Pancreas (tissue), 10 donors: ENCODE data around the gene SELENON. TPM values are rescaled to one million over a fixed set of nuclear protein-coding genes. Genes with fewer than 3 reads are reported as not detected.

Source experiments
- ATAC-seq, 4 donors: fragments of 200-7000 bp; cut with Tn5 transposase; one replicate each; pipeline versions ENCODE4 v1.8.0 to v1.9.1; 2020; ENCODE audit warnings: mild to moderate bottlenecking in 4 of 4, moderate library complexity in 4 of 4
- DNase-seq, 6 donors: peaks; one replicate each; pipeline ENCODE4 v3.0.0-alpha.2; 2020
- FAIRE-seq: peaks from 2 replicates; lab custom pipeline; 2012; peaks lifted over from hg19 to GRCh38; lab: Jason Lieb, UNC
- H3K27ac ChIP-seq, 4 donors: fragments of 200-600 bp; sonication (generic); 1 replicate in 3 of 4; 2 replicates in 1 of 4; pipeline versions ENCODE4 v1.5.0 to v1.8.0; 2020
- H3K27me3 ChIP-seq, 4 donors: fragments of 200-600 bp; one replicate each; pipeline ENCODE4 v1.8.0; 2021
- H3K36me3 ChIP-seq, 3 donors: fragments of 200-600 bp; sonication (generic) in 1 of 3; one replicate each; pipeline versions ENCODE4 v1.5.0 to v1.8.0; 2020 to 2021
- H3K4me1 ChIP-seq, 3 donors: fragments of 200-600 bp; one replicate each; pipeline ENCODE4 v1.8.0; 2021
- H3K4me3 ChIP-seq, 4 donors: fragments of 200-600 bp; sonication (generic) in 2 of 4; one replicate each; pipeline versions ENCODE4 v1.5.0 to v1.8.0; 2020 to 2021
- H3K9me3 ChIP-seq, 4 donors: fragments of 200-600 bp; one replicate each; pipeline ENCODE4 v1.8.0; 2021
- CTCF ChIP-seq, 4 donors: fragments of 200-600 bp; sonication (generic) in 3 of 4; IDR thresholded peaks; one replicate each; pipeline versions ENCODE4 v1.5.0 to v1.8.0; 2021; ENCODE audit warnings: antibody characterized with exemption in 4 of 4
- WGBS, 2 donors: extraction: QIAGEN DNeasy Blood & Tissue Kit; methylation state at CpG; one replicate each; pipeline ENCODE4 v1.1.7; 2013; 5-methylcytosine and 5-hydroxymethylcytosine counted together
- intact Hi-C, 3 donors: fragments of 100-400 bp; cut with DNase I; formaldehyde crosslinking; loops; one replicate each; pipeline versions ENCODE4 v1.11.1 to v1.14.2; 2022
- polyA plus RNA-seq, 2 donors: library from polyadenylated mRNA; stranded (reverse); fragments of 200-250 nt; gene quantifications; one replicate each; pipeline ENCODE4 v1.2.3, GENCODE V29; 2013
- total RNA-seq, 6 donors: library from RNA; stranded (reverse); fragmentation: NEBNext Ultra II Directional in 4 of 6; extraction: Animal tissue kit (Norgen Biotek cat#: 25700) in 4 of 6; gene quantifications; one replicate each; pipeline versions ENCODE4 v1.2.1 to v1.2.4, GENCODE V29; 2021 to 2023
- donor health status: healthy with polysubstance abuse.
- donor health status: DM: no; HTN: no; CAD: no; lungs with moderate emphysema.
- donor health status: DM: no; HTN: no; CAD: no.
- donor health status: control.
- donor health status: control.
- donor health status: Bipolar disorder and iron deficiency.
- donor health status: DM: yes; HTN: yes; CAD: no.
- donor health status: DM: no; HTN: no; CAD: no.
- donor health status: DM: no; HTN: no; CAD: no.
- donor health status: DM: yes; HTN: yes; CAD: no.

Gene SELENON
- total and polyA plus RNA-seq, 8 donors = 27.8 to 48.3 (median 37.9) TPM

- peak overlapping the region; percentile 91 to 95 (median 92) for H3K27ac ChIP-seq
- intact Hi-C loops = no loop called here
- FAIRE-seq (no peak), DNase-seq (peak in 3 of 6 donors; percentile 53 to 84 (median 59)), ATAC-seq (peak; percentile 32 to 65 (median 50))
- no peaks in the 10 kb centered on the region for H3K9me3 ChIP-seq
- peaks cover 16 to 19% (median 18%) of the 10 kb centered on the region in 3 donors for H3K4me1 ChIP-seq
- H3K27me3 ChIP-seq = no peaks in the 10 kb centered on the region
- peaks cover 0 to 2% (median 0%) of the 10 kb centered on the region in 3 donors for H3K36me3 ChIP-seq
- peak overlapping the region; percentile 74 to 97 (median 86) for H3K4me3 ChIP-seq
- no peak for TF ChIP-seq CTCF (IDR thresholded peaks at IDR 0.05)
- 1% methylated on average over 66 to 67 of the region's 67 CpGs for WGBS, 2 donors
Observed at GRCh38 chr1:25820247-25821111, 20.5 kb downstream of the SELENON start.

- H3K9me3 ChIP-seq = no peaks in the 10 kb centered on the region
- intact Hi-C loops = no loop called here
- H3K4me1 ChIP-seq = peaks cover 16 to 19% (median 18%) of the 10 kb centered on the region in 3 donors
- 20 to 33% methylated on average over 10 of the region's 10 CpGs for WGBS, 2 donors
- DNase-seq = no peak
- ATAC-seq = no peak
- H3K4me3 ChIP-seq = peak overlapping the region; percentile 74 to 97 (median 86)
- TF ChIP-seq CTCF (IDR thresholded peaks at IDR 0.05) = no peak
- H3K36me3 ChIP-seq = no peaks in the 10 kb centered on the region
- no peak for FAIRE-seq
- H3K27me3 ChIP-seq = no peaks in the 10 kb centered on the region
- H3K27ac ChIP-seq = peak overlapping the region in 2 of 4 donors; percentile 94 to 95
Observed at GRCh38 chr1:25821112-25821476, 21.1 kb downstream of the SELENON start.

- Histone ChIP-seq H3K9me3 (no peaks in the 10 kb centered on the region), H3K4me1 (peaks cover 16 to 19% (median 18%) of the 10 kb centered on the region in 3 donors), H3K36me3 (peaks cover 2 to 3% (median 3%) of the 10 kb centered on the region in 3 donors), H3K27ac (peak overlapping the region in 1 of 4 donors; percentile 95), H3K4me3 (peak overlapping the region in 2 of 4 donors; percentile 74 to 97), H3K27me3 (no peaks in the 10 kb centered on the region)
- DNase-seq = peak in 2 of 6 donors; percentile 56 to 68
- FAIRE-seq = no peak
- ATAC-seq = peak; percentile 5 to 22 (median 14)
- WGBS, 2 donors = 28% methylated on average over 5 of the region's 5 CpGs
- no peak for TF ChIP-seq CTCF (IDR thresholded peaks at IDR 0.05)
- intact Hi-C loops = no loop called here
Observed at GRCh38 chr1:25821630-25822091, 21.7 kb downstream of the SELENON start.

- Histone ChIP-seq H3K4me1 (peaks cover 11 to 17% (median 16%) of the 10 kb centered on the region in 3 donors), H3K27me3 (no peaks in the 10 kb centered on the region), H3K4me3 (no peak overlapping the region), H3K9me3 (no peaks in the 10 kb centered on the region), H3K36me3 (peaks cover 7 to 20% (median 18%) of the 10 kb centered on the region in 3 donors), H3K27ac (no peak overlapping the region)
- TF ChIP-seq CTCF (IDR thresholded peaks at IDR 0.05) = no peak
- DNase-seq = no peak
- FAIRE-seq = no peak
- intact Hi-C loops = no loop called here
- peak in 1 of 4 donors; percentile 5 for ATAC-seq
- WGBS, 2 donors = 92 to 98% methylated on average over 2 of the region's 2 CpGs
Observed at GRCh38 chr1:25825605-25826004, 25.6 kb downstream of the SELENON start.
